Loucy (cell line): ENCODE measurements around the gene ITPRIP.

Source experiments
- CTCF ChIP-seq: fragments of 200-600 bp; sonication (generic); conservative IDR thresholded peaks from 2 replicates; pipeline ENCODE4 v1.5.1; 2014; ENCODE audit warnings: mild to moderate bottlenecking, antibody characterized with exemption, low read length
- EZH2phosphoT487 ChIP-seq: fragments of 200-600 bp; IDR thresholded peaks from 2 replicates; pipeline ENCODE4 v1.6.1; 2018; ENCODE audit warnings: antibody characterized with exemption, mild to moderate bottlenecking, moderate library complexity, borderline replicate concordance

GRCh38 chr10:104314591-104315485 is 23.4 kb downstream of the ITPRIP start:
- TF ChIP-seq EZH2phosphoT487 (no peak), CTCF (no peak)
